ENCODE results near the gene TRPM3.

DNA sequence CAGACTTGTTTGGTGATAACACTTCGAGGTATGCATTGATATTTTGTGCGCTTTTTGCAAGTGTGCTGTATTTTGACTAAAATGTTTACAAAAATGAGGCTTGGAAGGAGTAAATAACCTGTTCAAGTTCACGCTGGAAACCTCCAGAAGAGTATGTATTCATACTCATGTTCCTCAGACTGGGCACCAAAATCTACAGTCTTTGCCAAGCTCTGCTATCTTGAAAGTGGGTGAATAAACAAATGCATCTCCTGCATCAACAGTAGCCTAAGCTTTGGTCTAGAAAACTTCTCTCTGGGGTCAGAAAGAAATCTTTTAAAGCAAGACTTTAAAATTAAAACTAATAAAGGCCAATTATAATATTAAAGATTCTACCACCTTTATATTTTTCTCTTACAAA, 157.9 kb downstream of the TRPM3 start:
- TF ChIP-seq BACH2 (CRISPR knock-in tag; IDR thresholded peaks at IDR 0.05; ENCODE audit: borderline replicate concordance) (no peak), CSDC2 (CRISPR knock-in tag; IDR thresholded peaks at IDR 0.05) (no peak), TOX (CRISPR knock-in tag; IDR thresholded peaks at IDR 0.05; ENCODE audit: borderline replicate concordance) (no peak), ZFP30 (CRISPR knock-in tag; IDR thresholded peaks at IDR 0.05) (no peak), ARNTL (CRISPR knock-in tag; IDR thresholded peaks at IDR 0.05; ENCODE audit: borderline replicate concordance, low read depth) (no peak), ISL1 (CRISPR knock-in tag; IDR thresholded peaks at IDR 0.05) (no peak), RARB (CRISPR knock-in tag; IDR thresholded peaks at IDR 0.05) (no peak)
- TF ChIP-seq, protein P1, sequence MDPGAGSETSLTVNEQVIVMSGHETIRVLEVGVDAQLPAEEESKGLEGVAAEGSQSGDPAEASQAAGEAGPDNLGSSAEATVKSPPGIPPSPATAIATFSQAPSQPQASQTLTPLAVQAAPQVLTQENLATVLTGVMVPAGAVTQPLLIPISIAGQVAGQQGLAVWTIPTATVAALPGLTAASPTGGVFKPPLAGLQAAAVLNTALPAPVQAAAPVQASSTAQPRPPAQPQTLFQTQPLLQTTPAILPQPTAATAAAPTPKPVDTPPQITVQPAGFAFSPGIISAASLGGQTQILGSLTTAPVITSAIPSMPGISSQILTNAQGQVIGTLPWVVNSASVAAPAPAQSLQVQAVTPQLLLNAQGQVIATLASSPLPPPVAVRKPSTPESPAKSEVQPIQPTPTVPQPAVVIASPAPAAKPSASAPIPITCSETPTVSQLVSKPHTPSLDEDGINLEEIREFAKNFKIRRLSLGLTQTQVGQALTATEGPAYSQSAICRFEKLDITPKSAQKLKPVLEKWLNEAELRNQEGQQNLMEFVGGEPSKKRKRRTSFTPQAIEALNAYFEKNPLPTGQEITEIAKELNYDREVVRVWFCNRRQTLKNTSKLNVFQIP (CRISPR knock-in tag; IDR thresholded peaks at IDR 0.05; ENCODE audit: borderline replicate concordance, low read depth), result no peak
- TF ChIP-seq, protein P2, sequence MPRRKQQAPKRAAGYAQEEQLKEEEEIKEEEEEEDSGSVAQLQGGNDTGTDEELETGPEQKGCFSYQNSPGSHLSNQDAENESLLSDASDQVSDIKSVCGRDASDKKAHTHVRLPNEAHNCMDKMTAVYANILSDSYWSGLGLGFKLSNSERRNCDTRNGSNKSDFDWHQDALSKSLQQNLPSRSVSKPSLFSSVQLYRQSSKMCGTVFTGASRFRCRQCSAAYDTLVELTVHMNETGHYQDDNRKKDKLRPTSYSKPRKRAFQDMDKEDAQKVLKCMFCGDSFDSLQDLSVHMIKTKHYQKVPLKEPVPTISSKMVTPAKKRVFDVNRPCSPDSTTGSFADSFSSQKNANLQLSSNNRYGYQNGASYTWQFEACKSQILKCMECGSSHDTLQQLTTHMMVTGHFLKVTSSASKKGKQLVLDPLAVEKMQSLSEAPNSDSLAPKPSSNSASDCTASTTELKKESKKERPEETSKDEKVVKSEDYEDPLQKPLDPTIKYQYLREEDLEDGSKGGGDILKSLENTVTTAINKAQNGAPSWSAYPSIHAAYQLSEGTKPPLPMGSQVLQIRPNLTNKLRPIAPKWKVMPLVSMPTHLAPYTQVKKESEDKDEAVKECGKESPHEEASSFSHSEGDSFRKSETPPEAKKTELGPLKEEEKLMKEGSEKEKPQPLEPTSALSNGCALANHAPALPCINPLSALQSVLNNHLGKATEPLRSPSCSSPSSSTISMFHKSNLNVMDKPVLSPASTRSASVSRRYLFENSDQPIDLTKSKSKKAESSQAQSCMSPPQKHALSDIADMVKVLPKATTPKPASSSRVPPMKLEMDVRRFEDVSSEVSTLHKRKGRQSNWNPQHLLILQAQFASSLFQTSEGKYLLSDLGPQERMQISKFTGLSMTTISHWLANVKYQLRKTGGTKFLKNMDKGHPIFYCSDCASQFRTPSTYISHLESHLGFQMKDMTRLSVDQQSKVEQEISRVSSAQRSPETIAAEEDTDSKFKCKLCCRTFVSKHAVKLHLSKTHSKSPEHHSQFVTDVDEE (CRISPR knock-in tag; IDR thresholded peaks at IDR 0.05), result no peak
- TF ChIP-seq, protein P3, sequence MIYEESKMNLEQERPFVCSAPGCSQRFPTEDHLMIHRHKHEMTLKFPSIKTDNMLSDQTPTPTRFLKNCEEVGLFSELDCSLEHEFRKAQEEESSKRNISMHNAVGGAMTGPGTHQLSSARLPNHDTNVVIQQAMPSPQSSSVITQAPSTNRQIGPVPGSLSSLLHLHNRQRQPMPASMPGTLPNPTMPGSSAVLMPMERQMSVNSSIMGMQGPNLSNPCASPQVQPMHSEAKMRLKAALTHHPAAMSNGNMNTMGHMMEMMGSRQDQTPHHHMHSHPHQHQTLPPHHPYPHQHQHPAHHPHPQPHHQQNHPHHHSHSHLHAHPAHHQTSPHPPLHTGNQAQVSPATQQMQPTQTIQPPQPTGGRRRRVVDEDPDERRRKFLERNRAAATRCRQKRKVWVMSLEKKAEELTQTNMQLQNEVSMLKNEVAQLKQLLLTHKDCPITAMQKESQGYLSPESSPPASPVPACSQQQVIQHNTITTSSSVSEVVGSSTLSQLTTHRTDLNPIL (CRISPR knock-in tag; IDR thresholded peaks at IDR 0.05; ENCODE audit: low read depth), result no peak
- TF ChIP-seq, protein P4, sequence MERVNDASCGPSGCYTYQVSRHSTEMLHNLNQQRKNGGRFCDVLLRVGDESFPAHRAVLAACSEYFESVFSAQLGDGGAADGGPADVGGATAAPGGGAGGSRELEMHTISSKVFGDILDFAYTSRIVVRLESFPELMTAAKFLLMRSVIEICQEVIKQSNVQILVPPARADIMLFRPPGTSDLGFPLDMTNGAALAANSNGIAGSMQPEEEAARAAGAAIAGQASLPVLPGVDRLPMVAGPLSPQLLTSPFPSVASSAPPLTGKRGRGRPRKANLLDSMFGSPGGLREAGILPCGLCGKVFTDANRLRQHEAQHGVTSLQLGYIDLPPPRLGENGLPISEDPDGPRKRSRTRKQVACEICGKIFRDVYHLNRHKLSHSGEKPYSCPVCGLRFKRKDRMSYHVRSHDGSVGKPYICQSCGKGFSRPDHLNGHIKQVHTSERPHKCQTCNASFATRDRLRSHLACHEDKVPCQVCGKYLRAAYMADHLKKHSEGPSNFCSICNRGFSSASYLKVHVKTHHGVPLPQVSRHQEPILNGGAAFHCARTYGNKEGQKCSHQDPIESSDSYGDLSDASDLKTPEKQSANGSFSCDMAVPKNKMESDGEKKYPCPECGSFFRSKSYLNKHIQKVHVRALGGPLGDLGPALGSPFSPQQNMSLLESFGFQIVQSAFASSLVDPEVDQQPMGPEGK (CRISPR knock-in tag; IDR thresholded peaks at IDR 0.05; ENCODE audit: borderline replicate concordance), result no peak

All from SK-N-SH treated with all-trans-retinoic acid at 6 μM for 48 hours (cell line).